Neural cell (in vitro differentiated cells): ENCODE measurements around the gene PGC. TPM values are rescaled to one million over a fixed set of nuclear protein-coding genes. Genes with fewer than 3 reads are reported as not detected.

Experiments used
- H2AFZ ChIP-seq: fragments of 200-600, 300-800 bp; sonication (generic), shearing (Covaris generic); 2 replicates; pipeline ENCODE4 v1.6.0; 2014; ENCODE audit warnings: low read depth, mild to moderate bottlenecking, antibody characterized with exemption, low read length, moderate library complexity
- H3F3A ChIP-seq: fragments of 200-600 bp; shearing (Covaris generic); 2 replicates; pipeline ENCODE4 v1.6.1; 2016; ENCODE audit warnings: mild to moderate bottlenecking, moderate library complexity, mixed read lengths, antibody characterized with exemption, low read length; ENCODE audit not compliant: insufficient read depth, poor library complexity, severe bottlenecking
- H3K27ac ChIP-seq: fragments of 200-600, 300-800 bp; sonication (generic), shearing (Covaris generic); 2 replicates; pipeline ENCODE4 v1.5.1; 2014; ENCODE audit warnings: mild to moderate bottlenecking, low read length, moderate library complexity
- H3K27me3 ChIP-seq: fragments of 300-800, 200-600 bp; sonication (generic), shearing (Covaris generic); 2 replicates; pipeline ENCODE4 v1.6.0; 2014; ENCODE audit warnings: mild to moderate bottlenecking, low read depth, low read length, moderate library complexity; ENCODE audit not compliant: insufficient read depth
- H3K36me3 ChIP-seq: fragments of 300-800, 200-600 bp; sonication (generic), shearing (Covaris generic); 2 replicates; pipeline ENCODE4 v1.5.1; 2014; ENCODE audit warnings: mild to moderate bottlenecking, antibody characterized with exemption, low read length, moderate library complexity; ENCODE audit not compliant: insufficient read depth
- H3K4me2 ChIP-seq: fragments of 300-800, 200-600 bp; sonication (generic), shearing (Covaris generic); 2 replicates; pipeline ENCODE4 v1.6.0; 2014; ENCODE audit warnings: mild to moderate bottlenecking, low read length
- H3K4me3 ChIP-seq: fragments of 300-800, 200-600 bp; sonication (generic), shearing (Covaris generic); 2 replicates; pipeline ENCODE4 v1.5.1; 2014; ENCODE audit warnings: mild to moderate bottlenecking, low read length, moderate library complexity
- H3K79me2 ChIP-seq: fragments of 200-600 bp; shearing (Covaris generic); replicated peaks from 2 replicates; pipeline ENCODE4 v1.6.0; 2014; ENCODE audit warnings: mild to moderate bottlenecking, low read length, moderate library complexity; ENCODE audit not compliant: insufficient read depth
- H3K9ac ChIP-seq: fragments of 300-800, 200-600 bp; sonication (generic), shearing (Covaris generic); 2 replicates; pipeline ENCODE4 v1.6.1; 2016; ENCODE audit warnings: mild to moderate bottlenecking, low read length, mixed read lengths
- H3K9me2 ChIP-seq: fragments of 200-600 bp; shearing (Covaris generic); 2 replicates; pipeline ENCODE4 v1.6.1; 2016; ENCODE audit warnings: mild to moderate bottlenecking, low read length, mixed read lengths; ENCODE audit not compliant: insufficient read depth
- H3K9me3 ChIP-seq: fragments of 200-600, 300-800 bp; sonication (generic), shearing (Covaris generic); 2 replicates; pipeline ENCODE4 v1.6.1; 2016; ENCODE audit warnings: mild to moderate bottlenecking, mixed run types, low read length, moderate library complexity, mixed read lengths
- H4K20me1 ChIP-seq: fragments of 200-600 bp; shearing (Covaris generic); 2 replicates; pipeline ENCODE4 v1.6.1; 2016; ENCODE audit warnings: mild to moderate bottlenecking, mixed run types; ENCODE audit not compliant: insufficient read depth
- CTCF ChIP-seq: fragments of 450-650 bp; IDR thresholded peaks from 2 replicates; pipeline ENCODE4 v1.5.1; 2014; ENCODE audit warnings: antibody characterized with exemption, mild to moderate bottlenecking, moderate library complexity; ENCODE audit not compliant: poor library complexity, severe bottlenecking
- EP300 ChIP-seq: fragments of 450-650 bp; conservative IDR thresholded peaks from 2 replicates; pipeline ENCODE4 v1.6.1; 2014; ENCODE audit warnings: antibody characterized with exemption, mild to moderate bottlenecking, moderate library complexity; ENCODE audit not compliant: poor library complexity, severe bottlenecking
- EZH2 ChIP-seq: fragments of 200-600, 300-800 bp; shearing (Covaris generic), sonication (generic); IDR thresholded peaks from 2 replicates; pipeline ENCODE4 v1.6.1; 2014; ENCODE audit warnings: antibody characterized with exemption, low read length, borderline replicate concordance, mild to moderate bottlenecking; ENCODE audit not compliant: insufficient read depth, poor library complexity, severe bottlenecking
- MXI1 ChIP-seq: fragments of 450-650 bp; conservative IDR thresholded peaks from 2 replicates; pipeline ENCODE4 v1.6.1; 2014; ENCODE audit warnings: antibody characterized with exemption, mild to moderate bottlenecking; ENCODE audit not compliant: poor library complexity, severe bottlenecking
- POLR2AphosphoS5 ChIP-seq: IDR thresholded peaks from 2 replicates; pipeline ENCODE4 v1.6.1; 2012
- RAD21 ChIP-seq: fragments of 450-650 bp; conservative IDR thresholded peaks from 2 replicates; pipeline ENCODE4 v1.6.1; 2014; ENCODE audit warnings: antibody characterized with exemption, mild to moderate bottlenecking, moderate library complexity
- REST ChIP-seq: IDR thresholded peaks from 2 replicates; pipeline ENCODE4 v1.6.1; 2012; ENCODE audit warnings: borderline replicate concordance
- SMC3 ChIP-seq: fragments of 450-650 bp; conservative IDR thresholded peaks from 2 replicates; pipeline ENCODE4 v1.6.1; 2014; ENCODE audit warnings: antibody characterized with exemption, mild to moderate bottlenecking, moderate library complexity; ENCODE audit not compliant: poor library complexity
- TAF1 ChIP-seq: IDR thresholded peaks from 2 replicates; pipeline ENCODE4 v1.6.1; 2012; ENCODE audit warnings: low read depth
- polyA plus RNA-seq: library from polyadenylated mRNA; depleted of rRNA; stranded (reverse); fragments of >200 nt; gene quantifications from 2 replicates; pipeline ENCODE4 v1.2.3, GENCODE V29; 2014

The PGC gene
- polyA plus RNA-seq, 1 donor from 2014 or later = not detected

GRCh38 chr6:41728954-41729353 lies 18.2 kb downstream of the PGC start:
- Histone ChIP-seq H3K4me3 (no peak overlapping the region), H3K36me3 (no peaks in the 10 kb centered on the region), H3K9me3 (no peaks in the 10 kb centered on the region), H3K79me2 (no peaks in the 10 kb centered on the region), H3F3A (no peaks in the 10 kb centered on the region), H4K20me1 (no peaks in the 10 kb centered on the region), H3K27me3 (peaks cover 10% of the 10 kb centered on the region), H3K4me2 (no peak overlapping the region), H3K27ac (no peak overlapping the region), H3K9ac (no peak overlapping the region), H3K9me2 (no peaks in the 10 kb centered on the region), H2AFZ (no peak overlapping the region)
- TF ChIP-seq REST (no peak), SMC3 (no peak), POLR2AphosphoS5 (no peak), EZH2 (no peak), MXI1 (no peak), TAF1 (no peak), RAD21 (no peak), EP300 (no peak), CTCF (no peak)

- Histone ChIP-seq H3K4me2 (no peak overlapping the region), H3K27ac (no peak overlapping the region), H3F3A (no peaks in the 10 kb centered on the region), H3K9me2 (no peaks in the 10 kb centered on the region), H4K20me1 (no peaks in the 10 kb centered on the region), H3K4me3 (no peak overlapping the region), H3K9ac (no peak overlapping the region), H3K79me2 (no peaks in the 10 kb centered on the region), H3K36me3 (no peaks in the 10 kb centered on the region), H3K27me3 (peaks cover 3% of the 10 kb centered on the region), H2AFZ (no peak overlapping the region), H3K9me3 (no peaks in the 10 kb centered on the region)
- TF ChIP-seq EZH2 (no peak), CTCF (no peak), MXI1 (no peak), RAD21 (no peak), POLR2AphosphoS5 (no peak), EP300 (no peak), TAF1 (no peak), REST (no peak), SMC3 (no peak)
Measured at GRCh38 chr6:41728073-41728936, 18.9 kb downstream of the PGC start.
